Stimulated activated CD4-positive, alpha-beta T cell treated with anti-CD3 and anti-CD28 coated beads, Interleukin-4, amount 100 ng/mL, for 4 hours (primary cell): ENCODE results near the gene THSD4.
"Not testable (repeated sequence)": the region's sequence is repeated elsewhere in the genome, so short reads cannot be mapped to it uniquely, and the experiment has no call there.

ENCODE experiments used
- DNase-seq, 2 experiments: peaks; one replicate each; pipeline ENCODE4 v3.0.0-alpha.2; 2020

The THSD4 gene

GRCh38 chr15:71194286-71194685 lies 79.0 kb downstream of the THSD4 start:
- DNase-seq: no peak

GRCh38 chr15:71195242-71195641 lies 80.0 kb downstream of the THSD4 start:
- no peak for DNase-seq

- DNase-seq: no peak
Measured at GRCh38 chr15:71197620-71198019, 82.3 kb downstream of the THSD4 start.

GRCh38 chr15:71198846-71199245 lies 83.6 kb downstream of the THSD4 start:
- no peak for DNase-seq

- DNase-seq: no peak
Measured at GRCh38 chr15:71199384-71200351, 84.4 kb downstream of the THSD4 start.

- DNase-seq: no peak
Measured at GRCh38 chr15:71201477-71201876, 86.2 kb downstream of the THSD4 start.

GRCh38 chr15:71202712-71203111 lies 87.4 kb downstream of the THSD4 start:
- no peak for DNase-seq

- DNase-seq: no peak
Measured at GRCh38 chr15:71203586-71204474, 88.6 kb downstream of the THSD4 start.

- DNase-seq: no peak
Measured at GRCh38 chr15:71207141-71207540, 91.9 kb downstream of the THSD4 start.

- DNase-seq: no peak
Measured at GRCh38 chr15:71212146-71212545, 96.9 kb downstream of the THSD4 start.

- not testable (repeated sequence) for DNase-seq
Measured at GRCh38 chr15:71213943-71214342, 98.7 kb downstream of the THSD4 start.

- no peak for DNase-seq
Measured at GRCh38 chr15:71215126-71215894, 100.0 kb downstream of the THSD4 start.

GRCh38 chr15:71218272-71218805 lies 103.1 kb downstream of the THSD4 start:
- no peak for DNase-seq

- DNase-seq: no peak
Measured at GRCh38 chr15:71219101-71219500, 103.8 kb downstream of the THSD4 start.

- no peak for DNase-seq
Measured at GRCh38 chr15:71219645-71220044, 104.4 kb downstream of the THSD4 start.

- DNase-seq: no peak
Measured at GRCh38 chr15:71220828-71221227, 105.6 kb downstream of the THSD4 start.

GRCh38 chr15:71221417-71221816 lies 106.1 kb downstream of the THSD4 start:
- DNase-seq: no peak

GRCh38 chr15:71223516-71223915 lies 108.2 kb downstream of the THSD4 start:
- no peak for DNase-seq

GRCh38 chr15:71224024-71224423 lies 108.8 kb downstream of the THSD4 start:
- no peak for DNase-seq

GRCh38 chr15:71225851-71226250 lies 110.6 kb downstream of the THSD4 start:
- DNase-seq: no peak

- DNase-seq: no peak
Measured at GRCh38 chr15:71226536-71227455, 111.5 kb downstream of the THSD4 start.
